ENCODE results near the gene RERE. TPM values are rescaled to one million over a fixed set of nuclear protein-coding genes. Genes with fewer than 3 reads are reported as not detected.

Gene RERE
- total and polyA plus RNA-seq, 2 experiments from 2014 or later: 148 to 170 TPM

DNA sequence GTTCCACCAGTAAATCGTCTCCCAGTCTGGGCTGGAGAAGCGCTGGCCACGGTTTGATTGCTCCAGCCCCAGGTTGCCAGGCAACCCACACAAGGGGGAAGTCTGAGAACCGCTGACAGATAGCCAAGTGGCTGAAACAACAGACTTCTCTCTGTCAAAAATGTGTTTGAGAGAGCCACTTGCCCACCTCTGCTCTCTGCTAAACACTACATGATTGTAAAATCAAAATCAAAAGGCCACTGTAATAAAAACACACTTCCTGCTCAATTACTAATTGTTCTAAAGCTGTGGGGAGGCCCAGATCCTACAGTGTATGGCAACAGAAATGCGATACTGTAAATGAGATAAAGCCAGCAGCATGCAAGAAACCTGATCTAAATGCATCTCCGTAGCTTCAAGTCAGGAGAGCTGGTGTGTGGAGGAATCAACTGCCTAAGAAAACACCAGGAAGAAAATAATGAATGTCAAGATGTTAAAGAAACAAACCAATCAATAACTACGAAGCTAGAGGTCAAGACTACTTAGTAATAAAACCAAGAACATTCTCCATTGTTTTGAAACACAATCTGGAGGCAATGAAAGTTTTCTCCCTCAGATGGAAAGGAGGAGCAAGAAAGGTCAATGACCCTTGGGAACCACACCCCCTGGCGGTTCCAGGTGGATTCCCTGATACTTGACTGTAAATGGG, 378.3 kb downstream of the RERE start:
- peak overlapping the region; percentile 81 for H3K27ac ChIP-seq (ENCODE audit: low read depth)
- H3K27ac Mint-ChIP-seq: peak overlapping the region; percentile 82
- H2AFZ ChIP-seq: no peak overlapping the region
- no peaks in the 10 kb centered on the region for H3K27me3 ChIP-seq (ENCODE audit: insufficient read depth)
- peaks cover 17% of the 10 kb centered on the region; the same call in 1 of the 2 replicates for H4K20me1 ChIP-seq (replicated peaks; ENCODE audit: insufficient read depth)
- H3K9me2 ChIP-seq (ENCODE audit: insufficient read depth): no peaks in the 10 kb centered on the region
- peak overlapping the region; percentile 18; the same call in 1 of the 2 replicates for H3K4me2 ChIP-seq
- DNase-seq (ENCODE audit: low spot score) (peak; percentile 88), ATAC-seq (peak; percentile 55)
- peaks cover 62% of the 10 kb centered on the region for H3K79me2 ChIP-seq (replicated peaks; ENCODE audit: insufficient read depth)
- TF ChIP-seq ZNF114 (CRISPR knock-in tag; IDR thresholded peaks at IDR 0.05) (no peak), ZNF331 (CRISPR knock-in tag; IDR thresholded peaks at IDR 0.05; ENCODE audit: low read depth) (no peak), POLR2AphosphoS5 (IDR thresholded peaks at IDR 0.05; ENCODE audit: low read depth) (no peak), EZH2phosphoT487 (IDR thresholded peaks at IDR 0.05; ENCODE audit: unreplicated experiment) (no peak)
- TF ChIP-seq, protein P1, sequence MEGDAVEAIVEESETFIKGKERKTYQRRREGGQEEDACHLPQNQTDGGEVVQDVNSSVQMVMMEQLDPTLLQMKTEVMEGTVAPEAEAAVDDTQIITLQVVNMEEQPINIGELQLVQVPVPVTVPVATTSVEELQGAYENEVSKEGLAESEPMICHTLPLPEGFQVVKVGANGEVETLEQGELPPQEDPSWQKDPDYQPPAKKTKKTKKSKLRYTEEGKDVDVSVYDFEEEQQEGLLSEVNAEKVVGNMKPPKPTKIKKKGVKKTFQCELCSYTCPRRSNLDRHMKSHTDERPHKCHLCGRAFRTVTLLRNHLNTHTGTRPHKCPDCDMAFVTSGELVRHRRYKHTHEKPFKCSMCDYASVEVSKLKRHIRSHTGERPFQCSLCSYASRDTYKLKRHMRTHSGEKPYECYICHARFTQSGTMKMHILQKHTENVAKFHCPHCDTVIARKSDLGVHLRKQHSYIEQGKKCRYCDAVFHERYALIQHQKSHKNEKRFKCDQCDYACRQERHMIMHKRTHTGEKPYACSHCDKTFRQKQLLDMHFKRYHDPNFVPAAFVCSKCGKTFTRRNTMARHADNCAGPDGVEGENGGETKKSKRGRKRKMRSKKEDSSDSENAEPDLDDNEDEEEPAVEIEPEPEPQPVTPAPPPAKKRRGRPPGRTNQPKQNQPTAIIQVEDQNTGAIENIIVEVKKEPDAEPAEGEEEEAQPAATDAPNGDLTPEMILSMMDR (conservative IDR thresholded peaks at IDR 0.05; ENCODE audit: low read depth in 2 of 2): peak; percentile 63 to 68
- TF ChIP-seq, protein P2, sequence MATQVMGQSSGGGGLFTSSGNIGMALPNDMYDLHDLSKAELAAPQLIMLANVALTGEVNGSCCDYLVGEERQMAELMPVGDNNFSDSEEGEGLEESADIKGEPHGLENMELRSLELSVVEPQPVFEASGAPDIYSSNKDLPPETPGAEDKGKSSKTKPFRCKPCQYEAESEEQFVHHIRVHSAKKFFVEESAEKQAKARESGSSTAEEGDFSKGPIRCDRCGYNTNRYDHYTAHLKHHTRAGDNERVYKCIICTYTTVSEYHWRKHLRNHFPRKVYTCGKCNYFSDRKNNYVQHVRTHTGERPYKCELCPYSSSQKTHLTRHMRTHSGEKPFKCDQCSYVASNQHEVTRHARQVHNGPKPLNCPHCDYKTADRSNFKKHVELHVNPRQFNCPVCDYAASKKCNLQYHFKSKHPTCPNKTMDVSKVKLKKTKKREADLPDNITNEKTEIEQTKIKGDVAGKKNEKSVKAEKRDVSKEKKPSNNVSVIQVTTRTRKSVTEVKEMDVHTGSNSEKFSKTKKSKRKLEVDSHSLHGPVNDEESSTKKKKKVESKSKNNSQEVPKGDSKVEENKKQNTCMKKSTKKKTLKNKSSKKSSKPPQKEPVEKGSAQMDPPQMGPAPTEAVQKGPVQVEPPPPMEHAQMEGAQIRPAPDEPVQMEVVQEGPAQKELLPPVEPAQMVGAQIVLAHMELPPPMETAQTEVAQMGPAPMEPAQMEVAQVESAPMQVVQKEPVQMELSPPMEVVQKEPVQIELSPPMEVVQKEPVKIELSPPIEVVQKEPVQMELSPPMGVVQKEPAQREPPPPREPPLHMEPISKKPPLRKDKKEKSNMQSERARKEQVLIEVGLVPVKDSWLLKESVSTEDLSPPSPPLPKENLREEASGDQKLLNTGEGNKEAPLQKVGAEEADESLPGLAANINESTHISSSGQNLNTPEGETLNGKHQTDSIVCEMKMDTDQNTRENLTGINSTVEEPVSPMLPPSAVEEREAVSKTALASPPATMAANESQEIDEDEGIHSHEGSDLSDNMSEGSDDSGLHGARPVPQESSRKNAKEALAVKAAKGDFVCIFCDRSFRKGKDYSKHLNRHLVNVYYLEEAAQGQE (IDR thresholded peaks at IDR 0.05; ENCODE audit: unreplicated experiment): no peak
- H3K9me3 Mint-ChIP-seq: peaks cover 6% of the 10 kb centered on the region; the same call in 1 of the 3 replicates
- H3K4me3 Mint-ChIP-seq: peak overlapping the region; percentile 30
- H3K4me3 ChIP-seq: no peak overlapping the region
- peaks cover 70% of the 10 kb centered on the region for H3K4me1 Mint-ChIP-seq
- no peaks in the 10 kb centered on the region for H3K36me3 ChIP-seq (ENCODE audit: insufficient read depth)
- peaks cover 56% of the 10 kb centered on the region for H3K4me1 ChIP-seq (ENCODE audit: insufficient read depth)
- H3K27me3 Mint-ChIP-seq (ENCODE audit: insufficient read depth, low read depth, poor library complexity): peaks cover 7% of the 10 kb centered on the region
- H3F3A ChIP-seq (replicated peaks; ENCODE audit: low read depth): peaks cover 4% of the 10 kb centered on the region
- peaks cover 7% of the 10 kb centered on the region; the same call in 2 of the 3 replicates for H3K36me3 Mint-ChIP-seq (ENCODE audit: low read depth)

DNA sequence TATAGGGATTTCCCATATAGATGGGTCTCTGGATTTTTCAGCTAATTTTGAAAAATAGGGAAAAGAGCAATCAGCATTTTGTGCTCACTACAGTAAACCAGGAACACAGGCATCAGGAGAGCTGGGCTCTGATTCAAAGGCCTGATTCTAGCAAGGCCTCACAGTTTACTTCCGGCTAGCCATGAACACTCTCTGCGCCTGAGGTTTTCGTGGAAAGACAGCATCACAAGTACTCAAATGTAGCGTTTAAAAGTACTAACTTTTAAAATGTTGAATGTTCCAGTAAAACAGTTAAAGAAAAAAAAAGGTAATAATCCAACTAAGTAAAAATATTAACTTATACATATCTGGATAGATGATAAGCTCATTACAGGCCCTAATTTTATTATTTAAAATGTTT, 379.0 kb downstream of the RERE start:
- H3K27ac Mint-ChIP-seq: no peak overlapping the region; the same call in 1 of the 2 replicates
- peaks cover 5% of the 10 kb centered on the region for H3K27me3 Mint-ChIP-seq (ENCODE audit: insufficient read depth, low read depth, poor library complexity)
- peak overlapping the region; percentile 81; the same call in 1 of the 2 replicates for H3K27ac ChIP-seq (ENCODE audit: low read depth)
- TF ChIP-seq, protein P1 (conservative IDR thresholded peaks at IDR 0.05; ENCODE audit: low read depth in 2 of 2): no peak
- TF ChIP-seq EZH2 (IDR thresholded peaks at IDR 0.05; ENCODE audit: low read depth, unreplicated experiment): no peak
- TF ChIP-seq, protein P3, sequence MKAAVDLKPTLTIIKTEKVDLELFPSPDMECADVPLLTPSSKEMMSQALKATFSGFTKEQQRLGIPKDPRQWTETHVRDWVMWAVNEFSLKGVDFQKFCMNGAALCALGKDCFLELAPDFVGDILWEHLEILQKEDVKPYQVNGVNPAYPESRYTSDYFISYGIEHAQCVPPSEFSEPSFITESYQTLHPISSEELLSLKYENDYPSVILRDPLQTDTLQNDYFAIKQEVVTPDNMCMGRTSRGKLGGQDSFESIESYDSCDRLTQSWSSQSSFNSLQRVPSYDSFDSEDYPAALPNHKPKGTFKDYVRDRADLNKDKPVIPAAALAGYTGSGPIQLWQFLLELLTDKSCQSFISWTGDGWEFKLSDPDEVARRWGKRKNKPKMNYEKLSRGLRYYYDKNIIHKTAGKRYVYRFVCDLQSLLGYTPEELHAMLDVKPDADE (IDR thresholded peaks at IDR 0.05): no peak
- TF ChIP-seq JUNB (IDR thresholded peaks at IDR 0.05; ENCODE audit: unreplicated experiment): no peak
- TF ChIP-seq NANOG (IDR thresholded peaks at IDR 0.05; ENCODE audit: borderline replicate concordance): no peak
- no peak for TF ChIP-seq STAT1 (IDR thresholded peaks at IDR 0.05; ENCODE audit: unreplicated experiment)

More for the DNA sequence above, 379.0 kb downstream of the RERE start:
- no peaks in the 10 kb centered on the region for H3K27me3 ChIP-seq (ENCODE audit: insufficient read depth)
- no peaks in the 10 kb centered on the region for H3K36me3 ChIP-seq (ENCODE audit: insufficient read depth)
- no peaks in the 10 kb centered on the region for H3K9me2 ChIP-seq (ENCODE audit: insufficient read depth)
- H3F3A ChIP-seq (replicated peaks; ENCODE audit: low read depth): peaks cover 4% of the 10 kb centered on the region
- H4K20me1 ChIP-seq (replicated peaks; ENCODE audit: insufficient read depth): peaks cover 19% of the 10 kb centered on the region; the same call in 1 of the 2 replicates
- peak overlapping the region; percentile 9; the same call in 1 of the 2 replicates for H3K4me2 ChIP-seq
- no peak overlapping the region for H3K4me3 Mint-ChIP-seq
- H3K4me1 ChIP-seq (ENCODE audit: insufficient read depth): peaks cover 51% of the 10 kb centered on the region
- ATAC-seq (no peak), DNase-seq (ENCODE audit: low spot score) (no peak)
- peaks cover 6% of the 10 kb centered on the region; the same call in 1 of the 3 replicates for H3K9me3 Mint-ChIP-seq
- no peak overlapping the region for H2AFZ ChIP-seq
- peaks cover 7% of the 10 kb centered on the region; the same call in 2 of the 3 replicates for H3K36me3 Mint-ChIP-seq (ENCODE audit: low read depth)
- no peak overlapping the region for H3K4me3 ChIP-seq
- peaks cover 64% of the 10 kb centered on the region for H3K4me1 Mint-ChIP-seq
- peaks cover 68% of the 10 kb centered on the region for H3K79me2 ChIP-seq (replicated peaks; ENCODE audit: insufficient read depth)
